ENCODE data around the gene CHL1.

DNA sequence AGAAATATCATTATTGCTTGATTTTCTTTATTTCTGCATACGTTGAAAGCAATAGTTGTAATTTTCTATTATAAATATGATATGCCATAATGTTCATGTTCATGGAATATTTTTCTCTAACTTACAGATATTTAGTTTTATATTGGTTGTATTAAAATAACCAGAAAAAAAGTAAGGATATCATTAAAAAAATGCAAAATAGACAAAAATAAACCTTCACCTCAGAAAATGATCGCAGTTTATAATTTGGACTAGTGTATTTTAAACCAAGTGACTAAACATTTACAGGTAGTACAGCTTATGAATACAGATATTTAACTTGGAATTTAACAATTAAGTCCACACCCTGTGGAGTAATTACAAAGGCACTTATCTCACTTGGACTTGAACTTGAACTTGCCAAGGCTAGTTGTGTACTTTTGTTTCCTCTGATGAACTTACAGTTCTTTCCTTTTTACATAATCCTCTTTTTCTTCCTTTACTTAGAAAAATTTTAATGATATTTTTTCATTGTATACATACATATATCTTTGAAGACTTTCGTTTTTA is 156.7 kb downstream of the CHL1 start:
- no peak for TF ChIP-seq GATA2 (IDR thresholded peaks at IDR 0.05; ENCODE audit: low read depth, low read length)
- no peak for TF ChIP-seq GATA3 (IDR thresholded peaks at IDR 0.05; ENCODE audit: low read depth, low read length)
